Measurements from ENCODE around the gene TBXAS1.

Gene TBXAS1

GRCh38 chr7:140049339-140050024 is 220.4 kb downstream of the TBXAS1 start:
- no peak overlapping the region for H3K27ac ChIP-seq
- DNase-seq (ENCODE audit: low read depth, low spot score): no peak
- H3K4me3 ChIP-seq: no peak overlapping the region
- H3K9me3 ChIP-seq (ENCODE audit: low read depth, low read length): no peaks in the 10 kb centered on the region
- H3K9ac ChIP-seq (ENCODE audit: insufficient read length): no peak overlapping the region
- no peaks in the 10 kb centered on the region for H3K36me3 ChIP-seq (ENCODE audit: insufficient read depth, low read length)
- TF ChIP-seq EZH2 (IDR thresholded peaks at IDR 0.05) (no peak), FOXP2 (optimal IDR thresholded peaks at IDR 0.05; ENCODE audit: control extremely low read depth, extremely low read length, insufficient read depth) (no peak)

DNA sequence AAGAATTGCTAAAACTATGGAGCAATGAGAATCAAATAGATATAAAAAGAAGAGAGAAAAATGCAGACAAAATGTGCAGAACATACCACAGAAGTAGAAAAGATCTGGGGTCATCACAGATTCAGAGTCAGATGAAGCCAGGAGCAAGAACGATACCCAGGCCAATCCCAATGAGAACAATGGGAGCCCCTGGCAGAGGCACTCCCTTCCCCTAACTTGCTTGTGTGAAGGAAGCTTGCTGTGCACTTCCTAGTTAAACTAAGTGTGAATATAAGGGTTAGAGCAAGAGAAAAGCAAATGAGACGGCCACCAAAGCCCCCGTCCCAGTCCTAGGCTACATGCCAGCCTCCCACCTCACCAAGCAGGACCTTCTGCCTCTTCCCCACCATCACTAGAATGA is 221.0 kb downstream of the TBXAS1 start:
- H3K36me3 ChIP-seq (ENCODE audit: insufficient read depth, low read length): no peaks in the 10 kb centered on the region
- no peak overlapping the region for H3K27ac ChIP-seq
- TF ChIP-seq POLR2AphosphoS5 (IDR thresholded peaks at IDR 0.05; ENCODE audit: borderline replicate concordance, low read depth, low read length) (no peak), FOXP2 (optimal IDR thresholded peaks at IDR 0.05; ENCODE audit: control extremely low read depth, extremely low read length, insufficient read depth) (no peak), EZH2 (IDR thresholded peaks at IDR 0.05) (no peak)
- no peak overlapping the region for H3K9ac ChIP-seq (ENCODE audit: insufficient read length)
- DNase-seq (ENCODE audit: low read depth, low spot score): no peak
- H3K4me3 ChIP-seq: no peak overlapping the region
- H3K9me3 ChIP-seq (ENCODE audit: low read depth, low read length): no peaks in the 10 kb centered on the region

- Histone ChIP-seq H3K27ac (no peak overlapping the region), H3K9me3 (ENCODE audit: low read depth, low read length) (no peaks in the 10 kb centered on the region), H3K4me3 (no peak overlapping the region), H3K9ac (ENCODE audit: insufficient read length) (no peak overlapping the region), H3K36me3 (ENCODE audit: insufficient read depth, low read length) (no peaks in the 10 kb centered on the region)
- no peak for DNase-seq (ENCODE audit: low read depth, low spot score)
- TF ChIP-seq FOXP2 (optimal IDR thresholded peaks at IDR 0.05; ENCODE audit: control extremely low read depth, extremely low read length, insufficient read depth): no peak
- TF ChIP-seq POLR2AphosphoS5 (IDR thresholded peaks at IDR 0.05; ENCODE audit: borderline replicate concordance, low read depth, low read length): no peak
- no peak for TF ChIP-seq EZH2 (IDR thresholded peaks at IDR 0.05)
Observed at GRCh38 chr7:140051820-140052219, 222.8 kb downstream of the TBXAS1 start.

DNA sequence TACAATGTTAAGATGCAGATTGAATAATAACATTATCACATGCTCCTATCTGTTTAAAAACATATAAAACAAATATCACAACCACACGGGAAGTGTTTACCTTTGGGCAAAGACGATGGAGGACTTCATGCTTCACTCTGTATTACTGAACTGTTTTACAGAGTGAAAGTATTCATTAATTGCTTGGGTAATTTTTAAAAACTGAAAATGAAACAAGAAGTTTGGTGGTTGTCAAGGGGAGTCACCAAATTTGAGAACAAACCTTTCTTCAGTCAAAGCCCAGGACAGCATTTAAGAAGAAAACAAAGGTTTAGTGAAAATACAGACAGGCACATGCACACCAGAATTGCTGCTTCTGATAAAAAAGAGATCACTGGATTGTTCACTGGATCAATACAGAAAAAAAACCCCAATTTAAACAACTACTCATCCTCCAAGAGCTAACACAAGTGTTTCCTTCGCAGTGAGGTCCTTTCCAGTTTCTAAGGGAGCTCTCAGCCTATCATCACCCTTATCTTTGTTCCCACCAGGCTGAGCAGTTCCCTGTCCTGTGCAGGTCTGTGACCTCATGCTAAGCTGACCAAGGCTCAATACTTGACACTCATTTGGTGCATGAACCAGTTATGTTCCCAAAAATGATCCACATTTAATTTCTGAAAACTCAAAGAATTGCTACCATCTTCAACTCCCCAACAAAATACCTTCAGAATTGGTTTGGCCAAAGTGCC is 224.9 kb downstream of the TBXAS1 start:
- no peak for DNase-seq (ENCODE audit: low read depth, low spot score)
- TF ChIP-seq POLR2AphosphoS5 (IDR thresholded peaks at IDR 0.05; ENCODE audit: borderline replicate concordance, low read depth, low read length) (no peak), FOXP2 (optimal IDR thresholded peaks at IDR 0.05; ENCODE audit: control extremely low read depth, extremely low read length, insufficient read depth) (no peak), EZH2 (IDR thresholded peaks at IDR 0.05) (no peak)
- Histone ChIP-seq H3K9ac (ENCODE audit: insufficient read length) (no peak overlapping the region), H3K27ac (no peak overlapping the region), H3K4me3 (no peak overlapping the region), H3K9me3 (ENCODE audit: low read depth, low read length) (no peaks in the 10 kb centered on the region), H3K36me3 (ENCODE audit: insufficient read depth, low read length) (no peaks in the 10 kb centered on the region)

- H3K9me3 ChIP-seq (ENCODE audit: low read depth, low read length): no peaks in the 10 kb centered on the region
- DNase-seq (ENCODE audit: low read depth, low spot score): no peak
- H3K27ac ChIP-seq: no peak overlapping the region
- no peaks in the 10 kb centered on the region for H3K36me3 ChIP-seq (ENCODE audit: insufficient read depth, low read length)
- H3K4me3 ChIP-seq: no peak overlapping the region
- TF ChIP-seq POLR2AphosphoS5 (IDR thresholded peaks at IDR 0.05; ENCODE audit: borderline replicate concordance, low read depth, low read length) (no peak), EZH2 (IDR thresholded peaks at IDR 0.05) (no peak), FOXP2 (optimal IDR thresholded peaks at IDR 0.05; ENCODE audit: control extremely low read depth, extremely low read length, insufficient read depth) (no peak)
- H3K9ac ChIP-seq (ENCODE audit: insufficient read length): no peak overlapping the region
Observed at GRCh38 chr7:140054751-140055150, 225.7 kb downstream of the TBXAS1 start.

DNA sequence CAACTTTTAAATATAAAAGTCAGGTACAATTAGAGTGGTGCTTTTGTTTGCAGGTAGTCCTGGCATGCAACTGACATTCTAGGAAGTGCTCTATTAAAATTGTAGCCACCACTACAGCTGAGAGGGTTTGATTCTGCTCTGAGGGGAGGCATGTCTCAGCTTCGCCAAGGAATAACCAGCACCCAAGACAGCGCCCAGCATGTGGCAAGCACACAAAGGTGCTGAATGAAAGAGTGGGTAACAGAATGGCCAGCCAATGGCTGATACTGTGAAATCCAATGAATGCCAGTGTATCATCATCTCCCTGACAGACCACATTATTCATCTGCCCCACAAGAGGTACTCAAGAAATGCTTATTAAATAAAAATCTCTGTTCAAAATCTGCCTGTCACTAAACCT is 226.8 kb downstream of the TBXAS1 start:
- no peak overlapping the region for H3K9ac ChIP-seq (ENCODE audit: insufficient read length)
- TF ChIP-seq POLR2AphosphoS5 (IDR thresholded peaks at IDR 0.05; ENCODE audit: borderline replicate concordance, low read depth, low read length) (no peak), FOXP2 (optimal IDR thresholded peaks at IDR 0.05; ENCODE audit: control extremely low read depth, extremely low read length, insufficient read depth) (no peak), EZH2 (IDR thresholded peaks at IDR 0.05) (no peak)
- no peak for DNase-seq (ENCODE audit: low read depth, low spot score)
- H3K9me3 ChIP-seq (ENCODE audit: low read depth, low read length): no peaks in the 10 kb centered on the region
- no peak overlapping the region for H3K27ac ChIP-seq
- H3K4me3 ChIP-seq: no peak overlapping the region
- no peaks in the 10 kb centered on the region for H3K36me3 ChIP-seq (ENCODE audit: insufficient read depth, low read length)

DNA sequence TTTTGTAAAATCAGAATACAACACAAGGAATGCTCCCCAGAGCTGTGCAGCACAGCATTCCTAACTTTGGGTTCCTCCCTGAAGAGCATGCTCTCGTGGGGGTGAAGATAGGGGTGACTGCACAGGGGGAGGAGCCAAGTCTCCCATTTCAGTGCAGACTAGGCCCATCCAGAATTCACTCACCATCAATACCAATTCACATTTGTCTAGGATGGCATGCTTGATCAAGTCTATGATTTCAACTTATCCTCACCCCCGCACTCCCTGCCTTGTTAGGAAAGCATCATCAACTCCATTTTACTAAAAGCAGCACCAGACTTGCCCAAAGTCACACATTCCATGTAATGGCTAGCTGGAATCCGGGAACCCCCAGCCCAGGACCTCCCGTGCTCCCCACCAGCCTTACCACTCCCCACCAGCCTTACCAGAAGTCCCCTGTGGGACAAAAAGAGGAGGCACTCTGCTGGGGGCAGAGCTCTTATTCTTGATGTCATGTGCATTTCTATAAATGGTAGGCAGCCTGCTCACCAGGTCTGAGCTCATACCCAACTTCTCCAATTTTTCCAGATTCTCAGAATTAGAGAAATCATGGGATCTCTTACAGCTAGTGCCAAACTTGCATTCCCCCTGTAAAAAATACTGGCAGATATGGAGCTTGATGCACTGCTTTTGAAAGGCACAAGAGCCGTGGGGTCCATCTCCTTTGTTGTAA is 227.5 kb downstream of the TBXAS1 start:
- Histone ChIP-seq H3K9me3 (ENCODE audit: low read depth, low read length) (no peaks in the 10 kb centered on the region), H3K4me3 (no peak overlapping the region), H3K36me3 (ENCODE audit: insufficient read depth, low read length) (no peaks in the 10 kb centered on the region), H3K9ac (ENCODE audit: insufficient read length) (no peak overlapping the region), H3K27ac (no peak overlapping the region)
- TF ChIP-seq EZH2 (IDR thresholded peaks at IDR 0.05) (no peak), FOXP2 (optimal IDR thresholded peaks at IDR 0.05; ENCODE audit: control extremely low read depth, extremely low read length, insufficient read depth) (no peak), POLR2AphosphoS5 (IDR thresholded peaks at IDR 0.05; ENCODE audit: borderline replicate concordance, low read depth, low read length) (no peak)
- DNase-seq (ENCODE audit: low read depth, low spot score): no peak

DNA sequence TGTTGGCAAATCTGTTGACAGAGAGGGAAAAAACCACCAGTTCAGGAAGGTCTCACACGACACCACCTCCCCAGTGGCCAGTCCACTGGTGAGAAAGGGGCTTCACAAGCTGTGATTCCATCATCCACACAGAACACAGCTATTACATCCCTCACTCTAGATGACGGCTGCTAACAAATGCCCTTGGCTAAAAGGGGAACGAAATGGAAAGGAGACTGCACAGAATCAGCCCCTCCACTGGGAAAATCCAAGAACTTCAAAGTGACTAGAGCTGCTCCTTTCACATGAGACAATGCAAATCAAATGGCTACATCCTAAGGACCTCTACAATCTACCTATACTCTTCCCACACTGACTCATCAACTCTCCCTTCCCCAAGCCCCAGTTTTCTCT is 228.1 kb downstream of the TBXAS1 start:
- H3K27ac ChIP-seq: no peak overlapping the region
- no peaks in the 10 kb centered on the region for H3K9me3 ChIP-seq (ENCODE audit: low read depth, low read length)
- TF ChIP-seq POLR2AphosphoS5 (IDR thresholded peaks at IDR 0.05; ENCODE audit: borderline replicate concordance, low read depth, low read length): no peak
- no peak for TF ChIP-seq EZH2 (IDR thresholded peaks at IDR 0.05)
- TF ChIP-seq FOXP2 (optimal IDR thresholded peaks at IDR 0.05; ENCODE audit: control extremely low read depth, extremely low read length, insufficient read depth): no peak
- no peak for DNase-seq (ENCODE audit: low read depth, low spot score)
- no peak overlapping the region for H3K4me3 ChIP-seq
- H3K9ac ChIP-seq (ENCODE audit: insufficient read length): no peak overlapping the region
- no peaks in the 10 kb centered on the region for H3K36me3 ChIP-seq (ENCODE audit: insufficient read depth, low read length)

Data from SK-N-MC (cell line).